Measurements from ENCODE around the gene NT5DC1. TPM values are rescaled to one million over a fixed set of nuclear protein-coding genes. Genes with fewer than 3 reads are reported as not detected.

NT5DC1 gene
- total and polyA plus RNA-seq, 5 donors from 2014 or later = 32.4 to 80.2 (median 66.3) TPM

DNA sequence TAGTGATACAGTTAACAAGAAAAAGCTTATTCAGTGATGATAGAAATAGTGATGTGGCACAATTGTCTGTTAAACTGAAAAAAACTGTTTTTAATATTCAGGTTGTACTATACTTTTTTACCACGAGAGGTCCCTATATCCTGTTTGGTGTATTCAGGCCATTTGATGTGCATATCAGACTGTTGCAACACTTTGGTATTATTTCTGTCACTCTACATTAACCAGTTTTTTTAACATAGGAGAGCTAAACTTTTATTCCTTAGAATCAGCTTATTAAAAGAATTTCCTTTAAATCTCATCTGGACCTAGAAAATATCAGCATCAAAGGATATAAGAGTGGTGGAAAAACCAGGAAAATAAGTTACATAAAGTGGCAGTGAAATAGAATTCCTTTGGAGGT, 116.4 kb downstream of the NT5DC1 start:
- Mint-ChIP-seq H3K4me3 (no peak overlapping the region), H3K27ac (peak overlapping the region; percentile 11 to 54 (median 41)), H3K9me3 (no peaks in the 10 kb centered on the region), H3K27me3 (no peaks in the 10 kb centered on the region), H3K4me1 (peaks cover 0 to 15% (median 3%) of the 10 kb centered on the region in 4 donors), H3K36me3 (peaks cover 8% of the 10 kb centered on the region)
- Histone ChIP-seq H3K9me3 (ENCODE audit: control insufficient read depth in 2 of 2, low read length in 2 of 2) (no peaks in the 10 kb centered on the region), H3K36me3 (ENCODE audit: control insufficient read depth, insufficient read depth, low read length) (no peaks in the 10 kb centered on the region), H3K4me1 (ENCODE audit: control insufficient read depth, insufficient read depth, low read length, poor library complexity, severe bottlenecking) (no peaks in the 10 kb centered on the region), H3K4me3 (ENCODE audit: low read depth, low read length) (no peak overlapping the region), H3K27me3 (ENCODE audit: control insufficient read depth, insufficient read depth, low read length) (no peaks in the 10 kb centered on the region), H3K27ac (ENCODE audit: insufficient read depth, low read length, poor library complexity, severe bottlenecking) (peak overlapping the region; percentile 17)
- peak in 2 of 3 donors; percentile 45 to 47 for DNase-seq
- peak in 1 of 2 donors; percentile 62 for ATAC-seq (ENCODE audit: low read depth in 2 of 2)

DNA sequence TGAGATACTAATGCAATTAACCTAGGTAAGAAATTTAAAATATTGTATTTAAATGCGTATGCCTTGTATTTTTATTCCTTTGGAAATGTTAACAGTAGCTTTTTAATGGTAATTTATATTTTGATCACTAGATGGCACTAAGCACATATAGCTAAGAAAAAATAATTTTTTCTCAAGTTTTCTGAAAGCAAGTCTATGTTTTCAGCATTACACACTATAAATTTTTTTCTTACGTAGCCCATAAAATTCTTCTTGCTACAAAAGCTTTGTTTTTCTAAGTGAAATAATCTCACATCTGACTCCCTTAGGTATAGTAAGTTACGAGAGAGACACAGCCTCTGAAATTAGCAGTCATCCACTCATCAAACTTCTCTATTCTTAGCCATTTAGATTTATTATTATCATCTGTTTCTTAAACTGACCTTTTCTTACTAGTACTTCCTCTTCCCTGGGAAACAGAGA, 117.5 kb downstream of the NT5DC1 start:
- Mint-ChIP-seq H3K9me3 (no peaks in the 10 kb centered on the region), H3K27me3 (no peaks in the 10 kb centered on the region), H3K36me3 (peaks cover 9% of the 10 kb centered on the region), H3K27ac (no peak overlapping the region), H3K4me1 (peaks cover 0 to 15% (median 2%) of the 10 kb centered on the region in 4 donors), H3K4me3 (no peak overlapping the region)
- DNase-seq (peak in 2 of 3 donors; percentile 17 to 24), ATAC-seq (ENCODE audit: low read depth in 2 of 2) (no peak)
- Histone ChIP-seq H3K4me1 (ENCODE audit: control insufficient read depth, insufficient read depth, low read length, poor library complexity, severe bottlenecking) (no peaks in the 10 kb centered on the region), H3K4me3 (ENCODE audit: low read depth, low read length) (no peak overlapping the region), H3K27me3 (ENCODE audit: control insufficient read depth, insufficient read depth, low read length) (no peaks in the 10 kb centered on the region), H3K27ac (ENCODE audit: insufficient read depth, low read length, poor library complexity, severe bottlenecking) (no peak overlapping the region), H3K9me3 (ENCODE audit: control insufficient read depth in 2 of 2, low read length in 2 of 2) (no peaks in the 10 kb centered on the region), H3K36me3 (ENCODE audit: control insufficient read depth, insufficient read depth, low read length) (peaks cover 3% of the 10 kb centered on the region)

DNA sequence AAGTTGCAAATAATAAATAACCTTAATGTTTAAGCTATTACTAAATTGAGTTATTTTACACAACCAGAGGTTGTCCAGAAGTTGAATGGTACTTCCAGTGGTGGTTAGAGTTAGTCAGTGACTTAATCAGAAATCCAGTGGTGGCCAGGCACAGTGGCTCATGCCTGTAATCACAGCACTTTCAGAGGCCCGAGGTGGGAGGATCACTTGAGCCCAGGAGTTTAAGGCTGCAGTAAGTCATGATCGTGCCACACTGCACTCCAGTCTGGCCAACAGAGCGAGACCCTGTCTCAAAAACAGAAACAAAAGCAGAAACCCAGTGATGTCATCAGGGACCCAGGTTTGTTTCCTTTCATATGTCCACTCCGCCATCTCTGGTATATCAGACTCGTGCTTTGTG, 118.2 kb downstream of the NT5DC1 start:
- Histone ChIP-seq H3K9me3 (ENCODE audit: control insufficient read depth in 2 of 2, low read length in 2 of 2) (no peaks in the 10 kb centered on the region), H3K27ac (ENCODE audit: insufficient read depth, low read length, poor library complexity, severe bottlenecking) (no peak overlapping the region), H3K27me3 (ENCODE audit: control insufficient read depth, insufficient read depth, low read length) (no peaks in the 10 kb centered on the region), H3K36me3 (ENCODE audit: control insufficient read depth, insufficient read depth, low read length) (peaks cover 8% of the 10 kb centered on the region), H3K4me1 (ENCODE audit: control insufficient read depth, insufficient read depth, low read length, poor library complexity, severe bottlenecking) (no peaks in the 10 kb centered on the region), H3K4me3 (ENCODE audit: low read depth, low read length) (no peak overlapping the region)
- no peak for DNase-seq
- no peak overlapping the region for H3K27ac Mint-ChIP-seq
- H3K9me3 Mint-ChIP-seq = no peaks in the 10 kb centered on the region
- no peak for ATAC-seq (ENCODE audit: low read depth in 2 of 2)
- peaks cover 13% of the 10 kb centered on the region for H3K36me3 Mint-ChIP-seq
- H3K4me3 Mint-ChIP-seq = no peak overlapping the region
- no peaks in the 10 kb centered on the region for H3K27me3 Mint-ChIP-seq
- peaks cover 0 to 15% (median 2%) of the 10 kb centered on the region in 4 donors for H3K4me1 Mint-ChIP-seq

DNA sequence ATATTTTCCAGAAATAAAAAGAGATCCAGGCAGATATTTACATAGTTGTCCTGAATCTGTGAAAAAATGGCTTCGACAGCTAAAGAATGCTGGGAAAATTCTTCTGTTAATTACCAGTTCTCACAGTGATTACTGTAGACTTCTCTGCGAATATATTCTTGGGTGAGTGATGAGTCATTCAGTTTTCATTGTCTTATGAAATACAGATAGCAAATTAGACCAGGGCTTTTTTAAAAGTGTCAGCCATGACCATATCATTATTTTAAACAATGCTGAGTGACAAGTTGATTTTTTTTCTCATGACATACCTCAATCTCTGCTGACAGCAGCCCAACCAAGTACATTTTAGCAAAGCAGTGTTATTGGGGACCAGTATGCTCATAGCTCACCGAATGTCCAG, 120.4 kb downstream of the NT5DC1 start:
- Mint-ChIP-seq H3K4me3 (no peak overlapping the region), H3K27me3 (no peaks in the 10 kb centered on the region), H3K36me3 (peaks cover 25% of the 10 kb centered on the region), H3K27ac (no peak overlapping the region), H3K9me3 (no peaks in the 10 kb centered on the region), H3K4me1 (peaks cover 0 to 15% (median 3%) of the 10 kb centered on the region in 4 donors)
- Histone ChIP-seq H3K4me1 (ENCODE audit: control insufficient read depth, insufficient read depth, low read length, poor library complexity, severe bottlenecking) (no peaks in the 10 kb centered on the region), H3K4me3 (ENCODE audit: low read depth, low read length) (no peak overlapping the region), H3K27me3 (ENCODE audit: control insufficient read depth, insufficient read depth, low read length) (no peaks in the 10 kb centered on the region), H3K27ac (ENCODE audit: insufficient read depth, low read length, poor library complexity, severe bottlenecking) (no peak overlapping the region), H3K9me3 (ENCODE audit: control insufficient read depth in 2 of 2, low read length in 2 of 2) (no peaks in the 10 kb centered on the region), H3K36me3 (ENCODE audit: control insufficient read depth, insufficient read depth, low read length) (peaks cover 10% of the 10 kb centered on the region)
- no peak for DNase-seq
- no peak for ATAC-seq (ENCODE audit: low read depth in 2 of 2)

DNA sequence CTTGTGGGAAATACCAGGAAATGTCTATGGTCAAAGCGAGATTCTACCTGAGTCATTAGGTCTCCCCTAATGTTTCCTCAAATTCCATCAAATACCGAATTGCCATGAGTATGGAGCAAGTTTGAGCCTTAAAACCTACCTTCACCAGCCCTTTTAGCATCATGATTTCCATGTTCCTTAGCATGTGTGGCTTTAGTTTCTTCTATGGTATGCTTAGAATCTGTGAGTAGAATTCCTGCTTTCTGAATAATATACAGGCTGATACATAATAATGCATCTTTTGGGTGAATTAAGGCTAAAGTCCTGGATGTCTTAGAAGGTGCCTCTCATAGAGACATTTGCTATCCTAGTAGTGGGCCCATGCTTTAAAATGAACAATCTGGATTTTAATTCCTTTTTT, 121.3 kb downstream of the NT5DC1 start:
- Histone ChIP-seq H3K27ac (ENCODE audit: insufficient read depth, low read length, poor library complexity, severe bottlenecking) (no peak overlapping the region), H3K4me3 (ENCODE audit: low read depth, low read length) (no peak overlapping the region), H3K4me1 (ENCODE audit: control insufficient read depth, insufficient read depth, low read length, poor library complexity, severe bottlenecking) (no peaks in the 10 kb centered on the region), H3K36me3 (ENCODE audit: control insufficient read depth, insufficient read depth, low read length) (peaks cover 10% of the 10 kb centered on the region), H3K27me3 (ENCODE audit: control insufficient read depth, insufficient read depth, low read length) (no peaks in the 10 kb centered on the region), H3K9me3 (ENCODE audit: control insufficient read depth in 2 of 2, low read length in 2 of 2) (no peaks in the 10 kb centered on the region)
- ATAC-seq (ENCODE audit: low read depth in 2 of 2) (no peak), DNase-seq (no peak)
- H3K9me3 Mint-ChIP-seq = no peaks in the 10 kb centered on the region
- no peaks in the 10 kb centered on the region for H3K27me3 Mint-ChIP-seq
- no peak overlapping the region for H3K27ac Mint-ChIP-seq
- peaks cover 25% of the 10 kb centered on the region for H3K36me3 Mint-ChIP-seq
- no peak overlapping the region for H3K4me3 Mint-ChIP-seq
- peaks cover 0 to 12% (median 2%) of the 10 kb centered on the region in 4 donors for H3K4me1 Mint-ChIP-seq

DNA sequence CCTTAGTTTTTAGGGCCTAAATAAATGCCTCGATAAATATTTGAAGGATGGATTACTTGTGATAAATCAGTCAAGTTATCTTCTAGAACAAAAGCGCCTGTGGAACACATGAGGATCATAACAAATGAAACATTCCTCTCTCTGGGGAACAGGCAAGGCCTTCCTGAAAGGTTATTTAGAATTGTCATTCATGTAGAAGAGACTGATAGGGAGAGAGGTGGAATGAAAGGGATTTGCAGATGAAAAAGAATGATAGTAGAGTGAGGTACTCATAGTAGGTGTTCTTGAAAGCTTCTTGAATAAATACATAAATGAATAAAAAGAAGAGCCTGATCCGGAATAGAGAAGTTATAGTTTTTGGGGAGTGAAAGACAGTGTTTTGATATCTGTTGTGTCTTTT, 122.7 kb downstream of the NT5DC1 start:
- Mint-ChIP-seq H3K27ac (no peak overlapping the region), H3K27me3 (no peaks in the 10 kb centered on the region), H3K4me1 (peaks cover 0 to 6% (median under 1%) of the 10 kb centered on the region in 4 donors), H3K4me3 (no peak overlapping the region), H3K9me3 (no peaks in the 10 kb centered on the region), H3K36me3 (peaks cover 25% of the 10 kb centered on the region)
- no peaks in the 10 kb centered on the region for H3K27me3 ChIP-seq (ENCODE audit: control insufficient read depth, insufficient read depth, low read length)
- H3K36me3 ChIP-seq (ENCODE audit: control insufficient read depth, insufficient read depth, low read length) = peaks cover 10% of the 10 kb centered on the region
- DNase-seq (no peak), ATAC-seq (ENCODE audit: low read depth in 2 of 2) (no peak)
- H3K27ac ChIP-seq (ENCODE audit: insufficient read depth, low read length, poor library complexity, severe bottlenecking) = no peak overlapping the region
- H3K4me1 ChIP-seq (ENCODE audit: control insufficient read depth, insufficient read depth, low read length, poor library complexity, severe bottlenecking) = no peaks in the 10 kb centered on the region
- no peaks in the 10 kb centered on the region for H3K9me3 ChIP-seq (ENCODE audit: control insufficient read depth in 2 of 2, low read length in 2 of 2)
- H3K4me3 ChIP-seq (ENCODE audit: low read depth, low read length) = no peak overlapping the region

DNA sequence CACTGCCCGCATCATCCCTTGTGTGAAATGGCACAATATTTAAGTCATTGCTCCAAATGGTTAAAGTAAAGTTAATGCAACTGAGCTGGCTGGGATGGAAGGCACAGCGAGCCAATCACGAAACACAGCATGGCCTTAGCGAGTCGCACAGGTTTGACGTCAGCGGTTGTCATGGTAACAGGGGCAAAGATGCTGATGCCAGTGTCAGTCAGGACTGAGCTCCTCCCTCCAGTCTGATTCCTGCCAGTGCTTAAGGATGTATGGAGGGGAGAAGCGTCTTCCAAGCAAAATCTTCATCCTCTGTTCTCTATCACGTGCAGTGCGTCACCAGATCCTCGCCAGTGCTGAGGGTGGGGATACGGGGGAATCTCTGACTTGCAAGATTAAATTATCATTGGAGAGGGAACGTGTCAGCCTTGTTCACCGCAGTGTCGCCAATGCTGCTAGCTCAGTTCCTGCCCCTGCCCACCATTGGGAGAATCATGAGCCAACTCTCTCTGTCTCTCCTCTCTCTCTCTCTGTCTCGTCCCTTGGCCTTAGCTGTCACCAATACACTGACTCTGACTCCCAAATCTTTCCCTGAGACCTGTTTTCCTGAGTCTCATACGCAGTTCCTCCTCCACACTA, 128.7 kb downstream of the NT5DC1 start:
- Mint-ChIP-seq H3K27ac (peak overlapping the region in 2 of 3 donors; percentile 60 to 67), H3K4me3 (no peak overlapping the region), H3K9me3 (peaks cover 0 to 1% (median 0%) of the 10 kb centered on the region in 7 donors), H3K4me1 (peaks cover 0 to 5% (median under 1%) of the 10 kb centered on the region in 4 donors), H3K36me3 (peaks cover 24% of the 10 kb centered on the region), H3K27me3 (no peaks in the 10 kb centered on the region)
- no peaks in the 10 kb centered on the region for H3K4me1 ChIP-seq (ENCODE audit: control insufficient read depth, insufficient read depth, low read length, poor library complexity, severe bottlenecking)
- H3K36me3 ChIP-seq (ENCODE audit: control insufficient read depth, insufficient read depth, low read length) = peaks cover 3% of the 10 kb centered on the region
- no peak overlapping the region for H3K4me3 ChIP-seq (ENCODE audit: low read depth, low read length)
- H3K27me3 ChIP-seq (ENCODE audit: control insufficient read depth, insufficient read depth, low read length) = no peaks in the 10 kb centered on the region
- no peak overlapping the region for H3K27ac ChIP-seq (ENCODE audit: insufficient read depth, low read length, poor library complexity, severe bottlenecking)
- ATAC-seq (ENCODE audit: low read depth in 2 of 2) (no peak), DNase-seq (peak in 1 of 3 donors; percentile 12)
- H3K9me3 ChIP-seq (ENCODE audit: control insufficient read depth in 2 of 2, low read length in 2 of 2) = no peaks in the 10 kb centered on the region

DNA sequence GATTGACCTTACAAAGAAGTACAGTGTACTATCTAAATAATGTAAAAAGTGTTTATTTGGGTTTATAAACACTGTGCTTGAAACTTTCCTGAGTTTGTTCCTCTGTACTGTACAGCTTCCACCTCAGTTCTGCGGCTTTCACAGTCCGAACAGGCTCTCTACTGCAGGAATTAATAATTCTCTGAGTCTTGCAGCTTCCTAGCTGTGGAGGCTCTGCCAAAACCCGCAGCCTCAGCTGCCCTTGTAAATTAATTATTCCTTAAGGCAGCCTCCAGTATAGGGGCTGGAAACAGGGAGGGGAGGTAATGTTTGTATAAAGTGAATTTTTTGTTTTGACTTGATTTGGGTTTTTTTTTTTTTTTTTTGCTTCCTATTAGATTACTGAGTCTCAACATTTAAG, 134.0 kb downstream of the NT5DC1 start:
- Histone ChIP-seq H3K9me3 (ENCODE audit: control insufficient read depth in 2 of 2, low read length in 2 of 2) (no peaks in the 10 kb centered on the region), H3K4me1 (ENCODE audit: control insufficient read depth, insufficient read depth, low read length, poor library complexity, severe bottlenecking) (no peaks in the 10 kb centered on the region), H3K4me3 (ENCODE audit: low read depth, low read length) (no peak overlapping the region), H3K27ac (ENCODE audit: insufficient read depth, low read length, poor library complexity, severe bottlenecking) (no peak overlapping the region), H3K36me3 (ENCODE audit: control insufficient read depth, insufficient read depth, low read length) (peaks cover 25% of the 10 kb centered on the region), H3K27me3 (ENCODE audit: control insufficient read depth, insufficient read depth, low read length) (no peaks in the 10 kb centered on the region)
- Mint-ChIP-seq H3K9me3 (no peaks in the 10 kb centered on the region), H3K27me3 (no peaks in the 10 kb centered on the region), H3K36me3 (peaks cover 18% of the 10 kb centered on the region), H3K4me3 (no peak overlapping the region), H3K27ac (no peak overlapping the region), H3K4me1 (peaks cover 0 to 5% (median under 1%) of the 10 kb centered on the region in 4 donors)
- ATAC-seq (ENCODE audit: low read depth in 2 of 2) = no peak
- DNase-seq = no peak

Measured in CD4-positive, CD25-positive, alpha-beta regulatory T cell (primary cell).